ENCODE results near the gene MIPOL1. TPM values are rescaled to one million over a fixed set of nuclear protein-coding genes. Genes with fewer than 3 reads are reported as not detected.
"Not testable (repeated sequence)": the region's sequence is repeated elsewhere in the genome, so short reads cannot be mapped to it uniquely, and the experiment has no call there.

Gene MIPOL1
- total RNA-seq, 1 donor from 2014 or later: 3.4 TPM

- ATAC-seq: no peak
Observed at GRCh38 chr14:37553935-37554550, 356.3 kb downstream of the MIPOL1 start.

- not testable (repeated sequence) for ATAC-seq
Observed at GRCh38 chr14:37555596-37555995, 357.9 kb downstream of the MIPOL1 start.

- no peak for ATAC-seq
Observed at GRCh38 chr14:37558740-37559139, 361.0 kb downstream of the MIPOL1 start.

GRCh38 chr14:37559386-37559785 is 361.6 kb downstream of the MIPOL1 start:
- peak; percentile 77 for ATAC-seq

GRCh38 chr14:37563189-37563588 is 365.5 kb downstream of the MIPOL1 start:
- ATAC-seq: no peak

GRCh38 chr14:37565550-37565949 is 367.8 kb downstream of the MIPOL1 start:
- ATAC-seq: no peak

- ATAC-seq: peak; percentile 39
Observed at GRCh38 chr14:37566811-37567371, 369.2 kb downstream of the MIPOL1 start.

- ATAC-seq: no peak
Observed at GRCh38 chr14:37569729-37570128, 372.0 kb downstream of the MIPOL1 start.

GRCh38 chr14:37571391-37571790 is 373.7 kb downstream of the MIPOL1 start:
- no peak for ATAC-seq

GRCh38 chr14:37573356-37573755 is 375.6 kb downstream of the MIPOL1 start:
- ATAC-seq: no peak

- peak; percentile 22 for ATAC-seq
Observed at GRCh38 chr14:37579274-37579673, 381.5 kb downstream of the MIPOL1 start.

GRCh38 chr14:37580146-37580545 is 382.4 kb downstream of the MIPOL1 start:
- peak; percentile 52 for ATAC-seq

GRCh38 chr14:37583358-37584210 is 385.8 kb downstream of the MIPOL1 start:
- peak; percentile 18 for ATAC-seq

GRCh38 chr14:37584211-37585100 is 386.7 kb downstream of the MIPOL1 start:
- ATAC-seq: peak; percentile 80

- ATAC-seq: peak; percentile 71
Observed at GRCh38 chr14:37585101-37585511, 387.4 kb downstream of the MIPOL1 start.

- no peak for ATAC-seq
Observed at GRCh38 chr14:37585971-37586796, 388.4 kb downstream of the MIPOL1 start.

GRCh38 chr14:37586797-37587130 is 389.0 kb downstream of the MIPOL1 start:
- no peak for ATAC-seq

GRCh38 chr14:37587131-37587803 is 389.5 kb downstream of the MIPOL1 start:
- no peak for ATAC-seq

GRCh38 chr14:37587881-37588666 is 390.3 kb downstream of the MIPOL1 start:
- ATAC-seq: no peak

- no peak for ATAC-seq
Observed at GRCh38 chr14:37588667-37588955, 390.9 kb downstream of the MIPOL1 start.

All from esophagus mucosa (tissue), 1 donor.